HEK293 (cell line): ENCODE results near the gene FAM20B.

ENCODE experiments used
- FEZF1 ChIP-seq: fragments of 450-650 bp; formaldehyde crosslinking; IDR thresholded peaks from 2 replicates; pipeline ENCODE4 v1.5.1; 2016; ENCODE audit warnings: missing biosample characterization, missing genetic modification characterization
- SCRT1 ChIP-seq: fragments of 450-650 bp; formaldehyde crosslinking; IDR thresholded peaks from 2 replicates; pipeline ENCODE4 v1.5.1; 2016; ENCODE audit warnings: missing biosample characterization, missing genetic modification characterization, borderline replicate concordance
- ZNF561 ChIP-seq: fragments of 450-650 bp; IDR thresholded peaks from 2 replicates; pipeline ENCODE4 v1.5.1; 2018; ENCODE audit warnings: missing biosample characterization, missing genetic modification characterization, borderline replicate concordance
- ZNF596 ChIP-seq: fragments of 450-650 bp; IDR thresholded peaks from 2 replicates; pipeline ENCODE4 v1.5.0; 2018; ENCODE audit warnings: missing biosample characterization, mild to moderate bottlenecking, missing genetic modification characterization, moderate library complexity
- ZNF629 ChIP-seq: fragments of 450-650 bp; formaldehyde crosslinking; IDR thresholded peaks from 2 replicates; pipeline ENCODE4 v1.5.1; 2017; ENCODE audit warnings: missing biosample characterization, missing genetic modification characterization
- ZNF837 ChIP-seq: fragments of 450-650 bp; formaldehyde crosslinking; IDR thresholded peaks from 2 replicates; pipeline ENCODE4 v1.5.1; 2016; ENCODE audit warnings: missing biosample characterization, missing genetic modification characterization
- TF ChIP-seq, protein P1 (sequence below): fragments of 450-650 bp; formaldehyde crosslinking; IDR thresholded peaks from 2 replicates; pipeline ENCODE4 v1.5.1; 2016; ENCODE audit warnings: missing biosample characterization, missing genetic modification characterization
- TF ChIP-seq, protein P2 (sequence below): fragments of 450-650 bp; formaldehyde crosslinking; IDR thresholded peaks from 2 replicates; pipeline ENCODE4 v1.5.1; 2016; ENCODE audit warnings: missing biosample characterization, missing genetic modification characterization, borderline replicate concordance

FAM20B gene

DNA sequence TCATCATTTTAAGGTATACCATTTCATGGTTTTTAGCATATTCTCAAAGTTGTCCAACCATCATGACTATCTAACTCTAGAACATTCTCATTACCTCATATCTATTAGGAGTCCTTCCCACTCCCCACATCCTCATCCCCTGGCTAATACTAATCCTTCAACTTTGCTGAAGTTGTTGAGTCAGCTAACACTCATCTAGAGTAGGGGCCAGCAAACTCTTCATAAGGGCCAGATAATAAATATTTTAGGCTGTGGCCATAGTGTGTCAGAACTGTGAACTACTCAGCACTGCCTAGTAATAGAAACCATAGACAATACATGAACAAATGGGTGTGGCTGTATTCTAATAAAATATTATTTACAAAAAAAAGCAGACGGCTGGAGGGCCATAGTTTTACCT is 99.2 kb downstream of the FAM20B start (continued):
- TF ChIP-seq ZNF561 (tag by site-specific recombination) (no peak), ZNF837 (tag by site-specific recombination) (no peak), ZNF596 (no peak), ZNF629 (no peak), SCRT1 (no peak), FEZF1 (tag by site-specific recombination) (no peak)
- TF ChIP-seq, protein P1, sequence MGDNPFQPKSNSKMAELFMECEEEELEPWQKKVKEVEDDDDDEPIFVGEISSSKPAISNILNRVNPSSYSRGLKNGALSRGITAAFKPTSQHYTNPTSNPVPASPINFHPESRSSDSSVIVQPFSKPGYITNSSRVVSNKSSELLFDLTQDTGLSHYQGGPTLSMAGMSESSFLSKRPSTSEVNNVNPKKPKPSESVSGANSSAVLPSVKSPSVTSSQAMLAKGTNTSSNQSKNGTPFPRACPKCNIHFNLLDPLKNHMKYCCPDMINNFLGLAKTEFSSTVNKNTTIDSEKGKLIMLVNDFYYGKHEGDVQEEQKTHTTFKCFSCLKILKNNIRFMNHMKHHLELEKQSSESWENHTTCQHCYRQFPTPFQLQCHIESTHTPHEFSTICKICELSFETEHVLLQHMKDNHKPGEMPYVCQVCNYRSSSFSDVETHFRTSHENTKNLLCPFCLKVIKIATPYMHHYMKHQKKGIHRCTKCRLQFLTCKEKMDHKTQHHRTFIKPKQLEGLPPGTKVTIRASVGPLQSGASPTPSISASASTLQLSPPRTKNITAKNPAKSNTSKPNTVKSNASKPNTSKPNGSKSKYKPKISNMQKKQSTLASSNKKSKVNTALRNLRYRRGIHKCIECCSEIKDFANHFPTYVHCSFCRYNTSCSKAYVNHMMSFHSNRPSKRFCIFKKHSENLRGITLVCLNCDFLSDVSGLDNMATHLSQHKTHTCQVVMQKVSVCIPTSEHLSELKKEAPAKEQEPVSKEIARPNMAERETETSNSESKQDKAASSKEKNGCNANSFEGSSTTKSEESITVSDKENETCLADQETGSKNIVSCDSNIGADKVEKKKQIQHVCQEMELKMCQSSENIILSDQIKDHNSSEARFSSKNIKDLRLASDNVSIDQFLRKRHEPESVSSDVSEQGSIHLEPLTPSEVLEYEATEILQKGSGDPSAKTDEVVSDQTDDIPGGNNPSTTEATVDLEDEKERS (tag by site-specific recombination) = no peak
- TF ChIP-seq, protein P2, sequence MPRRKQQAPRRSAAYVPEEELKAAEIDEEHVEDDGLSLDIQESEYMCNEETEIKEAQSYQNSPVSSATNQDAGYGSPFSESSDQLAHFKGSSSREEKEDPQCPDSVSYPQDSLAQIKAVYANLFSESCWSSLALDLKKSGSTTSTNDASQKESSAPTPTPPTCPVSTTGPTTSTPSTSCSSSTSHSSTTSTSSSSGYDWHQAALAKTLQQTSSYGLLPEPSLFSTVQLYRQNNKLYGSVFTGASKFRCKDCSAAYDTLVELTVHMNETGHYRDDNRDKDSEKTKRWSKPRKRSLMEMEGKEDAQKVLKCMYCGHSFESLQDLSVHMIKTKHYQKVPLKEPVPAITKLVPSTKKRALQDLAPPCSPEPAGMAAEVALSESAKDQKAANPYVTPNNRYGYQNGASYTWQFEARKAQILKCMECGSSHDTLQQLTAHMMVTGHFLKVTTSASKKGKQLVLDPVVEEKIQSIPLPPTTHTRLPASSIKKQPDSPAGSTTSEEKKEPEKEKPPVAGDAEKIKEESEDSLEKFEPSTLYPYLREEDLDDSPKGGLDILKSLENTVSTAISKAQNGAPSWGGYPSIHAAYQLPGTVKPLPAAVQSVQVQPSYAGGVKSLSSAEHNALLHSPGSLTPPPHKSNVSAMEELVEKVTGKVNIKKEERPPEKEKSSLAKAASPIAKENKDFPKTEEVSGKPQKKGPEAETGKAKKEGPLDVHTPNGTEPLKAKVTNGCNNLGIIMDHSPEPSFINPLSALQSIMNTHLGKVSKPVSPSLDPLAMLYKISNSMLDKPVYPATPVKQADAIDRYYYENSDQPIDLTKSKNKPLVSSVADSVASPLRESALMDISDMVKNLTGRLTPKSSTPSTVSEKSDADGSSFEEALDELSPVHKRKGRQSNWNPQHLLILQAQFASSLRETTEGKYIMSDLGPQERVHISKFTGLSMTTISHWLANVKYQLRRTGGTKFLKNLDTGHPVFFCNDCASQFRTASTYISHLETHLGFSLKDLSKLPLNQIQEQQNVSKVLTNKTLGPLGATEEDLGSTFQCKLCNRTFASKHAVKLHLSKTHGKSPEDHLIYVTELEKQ (tag by site-specific recombination) = no peak
- TF ChIP-seq, all 188 proteins: peak for 0
